Measurements from ENCODE around the gene SEL1L3. TPM values are rescaled to one million over a fixed set of nuclear protein-coding genes. Genes with fewer than 3 reads are reported as not detected.

Gene SEL1L3
- total RNA-seq, 1 donor from 2014 or later: 8.3 TPM

DNA sequence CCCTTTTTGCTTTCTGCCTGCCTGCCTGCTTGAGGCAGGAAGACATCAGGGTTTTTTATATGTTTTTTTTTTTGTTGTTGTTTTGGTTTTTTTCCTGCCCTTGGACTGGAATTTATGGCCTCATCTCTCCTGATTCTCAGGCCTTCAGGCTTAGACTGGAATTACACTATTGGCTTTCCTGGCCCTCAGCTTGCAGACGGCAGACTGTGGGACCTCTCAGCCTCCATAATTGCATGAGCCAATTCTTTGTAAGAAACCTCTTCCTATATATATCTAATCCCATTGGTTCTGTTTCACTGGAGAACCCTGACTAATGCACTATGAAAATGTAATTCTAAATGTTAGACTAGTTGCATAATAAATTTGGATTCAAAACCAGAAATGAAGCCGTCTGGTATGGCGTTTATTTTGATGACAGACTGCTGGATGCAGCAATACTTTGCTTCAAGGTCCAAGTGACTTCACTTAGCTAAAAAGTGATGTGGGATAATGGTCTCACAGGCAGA lies 59.0 kb downstream of the SEL1L3 start:
- Histone ChIP-seq H3K9me3 (no peaks in the 10 kb centered on the region), H3K36me3 (no peaks in the 10 kb centered on the region), H3K4me3 (no peak overlapping the region), H3K27ac (no peak overlapping the region), H3K27me3 (no peaks in the 10 kb centered on the region), H3K4me1 (no peaks in the 10 kb centered on the region)
- DNase-seq (ENCODE audit: extremely low spot score in 2 of 2): no peak
- TF ChIP-seq POLR2A (IDR thresholded peaks at IDR 0.05): no peak
- TF ChIP-seq, protein P1, sequence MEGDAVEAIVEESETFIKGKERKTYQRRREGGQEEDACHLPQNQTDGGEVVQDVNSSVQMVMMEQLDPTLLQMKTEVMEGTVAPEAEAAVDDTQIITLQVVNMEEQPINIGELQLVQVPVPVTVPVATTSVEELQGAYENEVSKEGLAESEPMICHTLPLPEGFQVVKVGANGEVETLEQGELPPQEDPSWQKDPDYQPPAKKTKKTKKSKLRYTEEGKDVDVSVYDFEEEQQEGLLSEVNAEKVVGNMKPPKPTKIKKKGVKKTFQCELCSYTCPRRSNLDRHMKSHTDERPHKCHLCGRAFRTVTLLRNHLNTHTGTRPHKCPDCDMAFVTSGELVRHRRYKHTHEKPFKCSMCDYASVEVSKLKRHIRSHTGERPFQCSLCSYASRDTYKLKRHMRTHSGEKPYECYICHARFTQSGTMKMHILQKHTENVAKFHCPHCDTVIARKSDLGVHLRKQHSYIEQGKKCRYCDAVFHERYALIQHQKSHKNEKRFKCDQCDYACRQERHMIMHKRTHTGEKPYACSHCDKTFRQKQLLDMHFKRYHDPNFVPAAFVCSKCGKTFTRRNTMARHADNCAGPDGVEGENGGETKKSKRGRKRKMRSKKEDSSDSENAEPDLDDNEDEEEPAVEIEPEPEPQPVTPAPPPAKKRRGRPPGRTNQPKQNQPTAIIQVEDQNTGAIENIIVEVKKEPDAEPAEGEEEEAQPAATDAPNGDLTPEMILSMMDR (IDR thresholded peaks at IDR 0.05): no peak
- no peak for TF ChIP-seq POLR2AphosphoS5 (IDR thresholded peaks at IDR 0.05; ENCODE audit: insufficient read depth in 1 of 2, low read depth in 1 of 2)
- intact Hi-C loops (cut with DNase I): no loop called here

DNA sequence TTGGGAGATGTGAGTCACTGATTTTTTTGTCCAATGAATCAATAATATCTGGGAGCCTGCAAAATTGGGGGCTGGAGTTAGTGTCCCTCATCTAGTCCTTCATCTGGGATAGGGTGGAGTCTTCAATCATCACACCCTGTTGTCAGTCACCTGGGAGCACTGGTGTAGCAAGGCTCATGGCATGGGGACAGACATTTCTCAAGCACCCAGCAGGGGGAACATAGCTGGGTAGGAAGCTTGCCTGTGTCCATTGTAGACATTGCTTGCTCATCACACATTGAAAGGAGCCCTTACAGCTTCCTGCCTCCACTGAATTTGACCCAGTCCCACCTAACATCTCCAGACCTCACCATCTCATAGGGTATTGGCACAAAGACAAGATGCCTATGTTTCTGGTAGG lies 61.2 kb downstream of the SEL1L3 start:
- DNase-seq (ENCODE audit: extremely low spot score in 2 of 2): no peak
- intact Hi-C loops (cut with DNase I): no loop called here
- H3K36me3 ChIP-seq: no peaks in the 10 kb centered on the region
- H3K27me3 ChIP-seq: no peaks in the 10 kb centered on the region
- no peak overlapping the region for H3K4me3 ChIP-seq
- no peak for TF ChIP-seq POLR2A (IDR thresholded peaks at IDR 0.05)
- no peak for TF ChIP-seq POLR2AphosphoS5 (IDR thresholded peaks at IDR 0.05; ENCODE audit: insufficient read depth in 1 of 2, low read depth in 1 of 2)
- TF ChIP-seq, protein P1 (IDR thresholded peaks at IDR 0.05): no peak
- no peak overlapping the region for H3K27ac ChIP-seq
- no peaks in the 10 kb centered on the region for H3K4me1 ChIP-seq
- no peaks in the 10 kb centered on the region for H3K9me3 ChIP-seq

DNA sequence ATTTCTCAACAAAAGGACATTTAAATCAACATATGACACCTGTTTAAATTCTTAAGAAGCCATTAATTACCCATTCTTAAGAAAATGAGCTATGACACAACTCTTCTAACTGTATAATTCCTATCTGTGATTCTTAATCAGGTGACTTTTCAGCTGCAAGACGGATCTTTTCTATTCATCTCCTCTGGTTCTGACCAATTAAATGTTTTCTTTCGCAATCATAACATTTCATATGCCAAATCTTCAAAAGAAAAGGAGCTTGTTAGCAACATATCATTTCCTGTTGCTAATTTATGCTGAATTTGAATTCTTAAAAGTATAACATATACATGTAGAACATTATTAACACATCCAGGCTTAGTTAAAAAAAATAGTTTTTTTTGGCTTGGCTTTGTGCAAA lies 62.5 kb downstream of the SEL1L3 start:
- Histone ChIP-seq H3K4me1 (no peaks in the 10 kb centered on the region), H3K9me3 (no peaks in the 10 kb centered on the region), H3K27me3 (no peaks in the 10 kb centered on the region), H3K36me3 (no peaks in the 10 kb centered on the region), H3K4me3 (no peak overlapping the region), H3K27ac (no peak overlapping the region)
- TF ChIP-seq, protein P1 (IDR thresholded peaks at IDR 0.05): no peak
- TF ChIP-seq POLR2A (IDR thresholded peaks at IDR 0.05) (no peak), POLR2AphosphoS5 (IDR thresholded peaks at IDR 0.05; ENCODE audit: insufficient read depth in 1 of 2, low read depth in 1 of 2) (no peak)
- no peak for DNase-seq (ENCODE audit: extremely low spot score in 2 of 2)
- intact Hi-C loops (cut with DNase I): no loop called here

DNA sequence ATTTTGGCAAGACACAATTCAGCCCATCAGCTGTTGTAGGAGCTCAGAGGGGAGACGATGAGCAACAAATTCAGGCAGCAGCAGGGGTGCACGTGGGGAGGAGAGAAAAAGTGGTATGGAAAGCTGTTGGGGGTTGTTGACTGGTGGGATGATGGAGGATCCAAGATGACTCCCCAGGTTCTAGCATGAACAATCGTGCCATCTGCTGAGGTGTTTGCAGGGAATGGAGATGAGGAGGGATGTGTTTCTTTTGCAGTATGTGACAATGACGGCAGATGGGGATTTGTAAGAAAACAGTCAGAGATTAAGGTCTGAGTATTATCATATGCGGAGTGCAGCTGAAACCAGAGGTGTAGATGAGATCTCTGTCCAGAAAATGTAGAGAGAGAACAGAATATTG lies 63.3 kb downstream of the SEL1L3 start:
- Histone ChIP-seq H3K4me3 (no peak overlapping the region), H3K4me1 (no peaks in the 10 kb centered on the region), H3K9me3 (no peaks in the 10 kb centered on the region), H3K27me3 (no peaks in the 10 kb centered on the region), H3K27ac (no peak overlapping the region), H3K36me3 (no peaks in the 10 kb centered on the region)
- no peak for TF ChIP-seq POLR2AphosphoS5 (IDR thresholded peaks at IDR 0.05; ENCODE audit: insufficient read depth in 1 of 2, low read depth in 1 of 2)
- no peak for TF ChIP-seq POLR2A (IDR thresholded peaks at IDR 0.05)
- TF ChIP-seq, protein P1 (IDR thresholded peaks at IDR 0.05): no peak
- intact Hi-C loops (cut with DNase I): no loop called here
- no peak for DNase-seq (ENCODE audit: extremely low spot score in 2 of 2)

DNA sequence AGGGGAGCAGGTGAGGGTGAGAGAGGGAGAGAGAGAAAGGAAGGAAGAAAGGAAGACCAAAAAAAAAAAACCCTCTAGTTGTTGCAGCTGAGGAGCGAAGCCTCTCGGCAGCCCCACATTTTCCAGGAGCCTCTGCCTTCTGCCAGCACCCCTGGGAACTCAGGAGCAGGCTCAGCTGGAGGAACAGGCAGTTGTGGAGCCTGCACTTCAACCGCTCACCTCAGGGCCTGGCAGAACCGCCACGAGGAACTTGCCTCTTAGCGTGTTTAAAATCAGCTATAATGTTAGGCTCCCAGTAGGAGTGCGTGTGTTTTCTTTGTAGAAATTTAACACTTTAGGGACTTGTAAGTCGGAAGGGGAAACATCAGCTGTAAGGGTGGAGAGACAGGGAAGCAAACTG lies 65.7 kb downstream of the SEL1L3 start:
- Histone ChIP-seq H3K36me3 (no peaks in the 10 kb centered on the region), H3K9me3 (no peaks in the 10 kb centered on the region)
- DNase-seq (ENCODE audit: extremely low spot score in 2 of 2): no peak

More for the DNA sequence above, 65.7 kb downstream of the SEL1L3 start:
- no peak overlapping the region for H3K4me3 ChIP-seq
- intact Hi-C loops (cut with DNase I): no loop called here
- no peak overlapping the region for H3K27ac ChIP-seq
- no peaks in the 10 kb centered on the region for H3K27me3 ChIP-seq
- H3K4me1 ChIP-seq: no peaks in the 10 kb centered on the region
- TF ChIP-seq POLR2AphosphoS5 (IDR thresholded peaks at IDR 0.05; ENCODE audit: insufficient read depth in 1 of 2, low read depth in 1 of 2) (no peak), POLR2A (IDR thresholded peaks at IDR 0.05) (no peak)
- TF ChIP-seq, protein P1 (IDR thresholded peaks at IDR 0.05): no peak
